HG02852 (cell line): ENCODE data around the gene EME2.
A peak's percentile ranks its signal among the peaks of the same experiment; 100 is the strongest.
"Not testable (repeated sequence)": the region's sequence is repeated elsewhere in the genome, so short reads cannot be mapped to it uniquely, and the experiment has no call there.

Source experiments
- ATAC-seq: cut with Tn5 transposase; IDR thresholded peaks from one replicate; pipeline ENCODE4 v1.9.1; 2021; ENCODE audit warnings: mild to moderate bottlenecking, moderate library complexity; ENCODE audit not compliant: unreplicated experiment

Gene EME2, protein sequence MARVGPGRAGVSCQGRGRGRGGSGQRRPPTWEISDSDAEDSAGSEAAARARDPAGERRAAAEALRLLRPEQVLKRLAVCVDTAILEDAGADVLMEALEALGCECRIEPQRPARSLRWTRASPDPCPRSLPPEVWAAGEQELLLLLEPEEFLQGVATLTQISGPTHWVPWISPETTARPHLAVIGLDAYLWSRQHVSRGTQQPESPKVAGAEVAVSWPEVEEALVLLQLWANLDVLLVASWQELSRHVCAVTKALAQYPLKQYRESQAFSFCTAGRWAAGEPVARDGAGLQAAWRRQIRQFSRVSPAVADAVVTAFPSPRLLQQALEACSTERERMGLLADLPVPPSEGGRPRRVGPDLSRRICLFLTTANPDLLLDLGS

DNA sequence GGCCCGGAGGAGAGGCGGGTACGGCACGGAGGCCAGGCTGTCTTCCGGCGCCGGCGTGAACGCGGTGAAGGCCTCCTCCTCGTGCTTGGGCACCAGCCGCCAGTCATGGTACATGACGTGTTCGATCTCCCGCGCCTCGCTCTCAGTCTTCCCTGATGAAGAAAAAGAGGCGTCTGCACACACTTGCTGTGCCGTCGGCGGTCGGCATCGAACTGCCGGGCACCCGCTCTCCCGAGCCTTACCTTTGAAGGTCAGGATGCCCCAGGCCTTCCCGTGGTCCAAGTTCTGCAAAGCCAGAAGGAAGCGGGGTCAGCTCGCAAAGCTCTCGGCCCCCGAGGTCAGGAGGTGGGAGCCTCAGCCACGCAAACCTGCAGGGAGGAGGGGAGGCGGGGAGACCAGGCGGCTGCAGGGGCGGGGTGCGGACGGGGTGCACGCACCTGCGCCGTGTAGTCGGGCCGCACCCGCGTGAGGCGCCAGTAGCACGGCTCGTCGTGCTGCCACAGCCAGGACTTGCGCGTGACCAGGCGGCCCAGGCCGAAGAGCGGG, at the start of gene EME2:
EME2 (plus strand) TSS at position 449 of the 546 bp plus-strand sequence. CDS start 418 bp downstream, outside the sequence.
- ATAC-seq = peak; percentile 6

DNA sequence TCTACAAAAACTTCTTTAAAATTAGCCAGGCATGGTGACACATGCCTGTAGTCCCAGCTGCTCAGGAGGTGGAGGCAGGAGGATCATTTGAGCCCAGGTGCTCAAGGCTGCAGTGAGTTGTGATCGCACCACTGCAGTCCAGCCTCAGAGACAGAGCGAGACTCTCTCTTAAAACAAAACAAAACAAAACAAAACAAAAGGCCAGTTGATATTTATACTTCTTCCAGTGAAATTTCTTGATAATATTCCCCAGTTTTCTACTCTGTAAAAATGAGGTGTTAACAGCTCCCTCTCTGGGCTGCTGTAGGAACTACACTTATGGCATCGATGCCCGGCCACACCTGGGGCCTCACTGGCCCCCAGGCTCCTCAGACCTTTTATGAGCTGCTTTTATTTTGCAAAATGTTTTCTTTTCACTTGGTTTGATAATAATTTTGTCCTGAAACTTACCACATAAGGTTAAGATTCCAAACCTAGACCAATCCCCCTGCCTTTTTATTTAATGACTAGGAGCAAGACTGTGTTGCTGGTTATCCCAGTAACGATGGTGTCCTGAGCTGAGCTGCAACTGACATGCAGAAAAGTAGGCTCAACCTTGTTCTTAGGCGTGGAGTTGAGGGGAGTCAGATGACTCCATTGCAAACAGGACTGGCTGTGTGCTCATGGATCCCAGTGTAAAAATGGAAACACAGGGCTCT, 49.0 kb upstream of the EME2 start:
- no peak for ATAC-seq

DNA sequence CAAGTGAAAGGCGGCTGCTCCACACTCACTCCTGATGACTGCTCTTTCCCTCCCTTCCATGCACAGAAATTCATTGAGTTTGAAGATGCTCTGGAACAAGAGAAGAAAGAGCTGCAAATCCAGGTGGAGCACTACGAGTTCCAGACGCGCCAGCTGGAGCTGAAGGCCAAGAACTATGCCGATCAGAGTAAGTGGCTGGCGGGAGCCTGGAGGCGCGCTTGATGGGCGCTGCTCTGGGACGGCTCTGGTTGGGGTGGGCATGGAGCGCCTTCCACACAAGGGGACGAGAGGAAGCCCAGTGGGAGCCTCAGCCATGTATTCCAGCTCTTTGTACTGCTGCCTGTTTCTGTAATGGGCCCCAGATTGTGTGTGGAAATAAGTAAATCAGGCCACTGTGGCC, 48.1 kb upstream of the EME2 start:
- ATAC-seq = no peak

DNA sequence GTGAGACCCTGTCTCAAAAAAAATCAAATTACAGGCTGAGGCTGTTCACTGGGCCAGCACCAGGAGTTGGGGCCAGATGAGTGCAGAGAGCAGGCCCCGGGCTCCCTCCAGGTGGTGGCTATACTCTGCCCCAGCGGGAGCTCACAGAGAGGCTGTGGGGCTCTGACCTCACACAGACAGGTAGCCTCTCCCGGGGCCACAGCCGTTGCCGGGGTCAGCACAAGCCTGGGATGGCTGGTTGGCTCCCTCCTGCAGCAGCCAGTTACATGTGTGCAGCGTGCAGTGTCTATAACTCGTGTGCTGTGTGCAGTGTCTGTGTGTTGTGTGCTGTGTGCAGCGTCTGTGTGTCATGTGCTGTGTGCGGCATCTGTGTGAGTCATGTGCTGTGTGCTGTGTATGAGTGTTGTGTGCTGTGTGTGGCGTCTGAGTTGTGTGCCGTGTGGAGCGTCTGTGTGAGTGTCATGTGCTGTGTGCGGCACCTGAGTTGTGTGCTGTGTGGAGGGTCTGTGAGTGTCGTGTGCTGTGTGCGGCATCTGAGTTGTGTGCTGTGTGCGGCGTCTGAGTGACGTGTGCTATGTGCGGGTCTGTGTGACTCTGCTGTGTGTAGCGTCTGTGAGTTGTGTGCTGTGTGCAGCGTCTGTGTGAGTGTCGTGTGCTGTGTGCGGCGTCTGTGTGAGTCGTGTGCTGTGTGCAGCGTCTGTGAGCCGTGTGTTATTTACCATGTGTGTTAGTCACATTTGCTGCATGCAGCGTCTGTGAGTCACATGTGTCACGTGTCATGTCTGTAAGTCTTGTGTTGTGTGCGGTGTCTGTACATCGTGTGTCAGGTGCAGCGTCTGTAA, 45.7 kb upstream of the EME2 start:
- no peak for ATAC-seq

DNA sequence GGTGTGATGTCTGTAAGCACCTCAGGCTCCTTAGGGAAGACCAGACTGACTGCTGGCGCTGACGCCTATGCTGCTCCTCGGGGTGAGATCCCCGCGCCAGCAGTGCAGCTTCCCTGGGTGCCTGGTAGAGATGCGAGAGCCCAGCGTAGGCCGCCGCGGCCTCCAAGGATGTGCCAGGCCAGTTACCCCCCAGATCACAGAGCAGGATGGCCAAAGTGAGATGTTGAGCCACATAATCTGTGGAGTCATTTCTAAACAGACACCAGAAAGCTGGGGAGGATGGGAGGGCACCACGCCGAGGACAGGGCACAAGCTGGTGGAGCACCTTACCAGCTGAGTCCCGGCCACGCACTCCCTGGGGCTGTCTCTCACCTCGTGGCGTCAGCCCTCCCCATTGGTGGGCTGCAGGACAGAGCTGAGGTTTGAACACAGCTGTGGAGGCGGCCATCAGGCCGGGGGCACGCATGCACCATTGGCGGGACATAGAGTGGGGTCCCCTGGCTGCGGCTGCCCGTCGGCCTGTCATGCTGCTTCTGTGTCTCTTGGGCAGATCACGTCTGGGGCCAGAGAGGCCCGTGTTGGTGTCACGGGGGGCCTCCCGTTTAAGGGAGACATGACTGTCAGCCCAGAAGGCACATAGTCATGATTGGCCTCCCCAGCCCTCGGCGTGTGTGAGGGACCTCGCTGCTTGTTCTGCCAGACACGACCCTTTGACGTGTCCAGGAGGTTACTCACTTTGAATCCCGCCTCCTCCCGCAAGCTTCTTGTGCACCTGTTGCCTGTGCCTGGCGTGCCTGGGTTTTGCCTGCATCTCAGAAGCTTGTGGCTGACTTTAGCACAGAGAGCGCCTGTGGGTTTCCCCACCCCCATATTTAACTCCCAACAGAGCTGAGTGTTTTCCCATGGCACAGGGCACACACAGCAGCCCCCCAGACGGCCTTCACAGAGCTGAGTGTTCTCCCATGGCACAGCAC, 44.7 kb upstream of the EME2 start:
- ATAC-seq = no peak

DNA sequence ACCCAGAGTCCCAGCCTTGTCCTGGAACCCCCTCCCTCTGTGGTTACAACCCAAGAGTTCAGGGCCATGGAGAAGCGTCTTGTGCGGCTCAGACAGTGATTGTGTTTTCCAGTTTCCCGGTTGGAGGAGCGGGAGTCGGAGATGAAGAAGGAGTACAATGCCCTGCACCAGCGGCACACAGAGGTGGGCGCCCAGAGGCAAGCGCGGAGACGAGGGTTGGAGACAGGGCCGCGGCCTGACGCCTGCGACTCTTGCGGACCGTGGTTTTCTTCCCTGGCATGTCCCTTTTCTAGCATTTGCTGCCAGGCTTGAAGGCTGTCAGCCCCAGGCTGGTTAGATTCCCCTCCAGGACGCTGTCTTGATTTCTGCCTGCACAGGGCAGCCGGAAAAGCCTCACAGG, 43.6 kb upstream of the EME2 start:
- no peak for ATAC-seq

DNA sequence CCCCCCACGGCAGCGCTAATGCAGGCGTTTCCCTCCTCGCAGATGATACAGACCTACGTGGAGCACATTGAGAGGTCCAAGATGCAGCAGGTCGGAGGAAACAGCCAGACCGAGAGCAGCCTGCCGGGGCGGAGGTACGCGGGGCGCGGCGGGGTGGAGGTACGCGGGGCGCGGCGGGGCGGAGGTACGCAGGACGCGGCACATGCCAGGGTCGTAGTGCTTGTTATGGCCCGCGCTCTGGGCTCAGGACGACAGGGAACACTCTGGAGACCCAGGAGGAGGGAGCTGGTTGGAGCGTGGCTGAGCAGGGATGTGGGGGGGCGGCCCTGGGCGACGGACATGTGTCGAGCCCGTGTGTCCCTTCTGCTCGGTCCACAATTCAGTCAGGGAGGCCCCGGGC, 43.2 kb upstream of the EME2 start:
- no peak for ATAC-seq

DNA sequence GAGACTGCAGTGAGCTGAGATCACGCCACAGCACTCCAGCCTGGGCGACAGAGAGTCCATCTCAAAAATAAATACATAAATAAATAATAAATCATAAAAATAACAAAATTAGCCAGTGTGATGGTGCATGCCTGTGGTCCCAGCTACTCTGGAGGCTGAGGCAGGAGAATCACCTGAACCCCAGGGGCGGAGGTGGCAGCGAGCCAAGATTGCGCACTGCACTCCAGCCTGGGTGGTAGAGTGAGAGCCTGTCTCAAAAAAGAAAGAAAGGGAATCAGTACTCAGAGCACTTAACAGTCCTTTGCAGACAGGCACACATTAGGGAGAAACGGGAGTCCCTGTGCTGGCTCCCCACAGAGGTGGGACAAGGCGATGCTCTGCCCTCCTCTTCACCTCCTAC, 41.5 kb upstream of the EME2 start:
- no peak for ATAC-seq

DNA sequence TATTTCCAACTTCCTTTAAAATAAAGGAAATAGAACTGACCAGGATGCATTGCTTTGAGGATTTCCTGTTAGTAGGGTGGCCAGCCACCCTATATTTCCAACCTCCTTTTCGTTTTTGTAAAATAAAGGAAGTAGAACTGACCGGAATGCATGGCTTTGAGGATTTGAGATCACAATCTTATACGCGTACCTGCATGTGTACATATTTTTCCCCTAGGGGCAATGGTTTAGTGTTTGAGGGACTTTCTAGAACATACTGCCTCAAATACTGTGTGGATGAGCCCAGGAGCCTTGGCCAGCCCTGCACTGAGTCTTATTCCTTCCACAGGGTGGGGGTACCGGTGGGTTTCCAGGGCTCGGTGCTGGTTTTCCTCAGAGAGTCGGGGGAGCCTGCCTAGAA, 41.0 kb upstream of the EME2 start:
- ATAC-seq = no peak

DNA sequence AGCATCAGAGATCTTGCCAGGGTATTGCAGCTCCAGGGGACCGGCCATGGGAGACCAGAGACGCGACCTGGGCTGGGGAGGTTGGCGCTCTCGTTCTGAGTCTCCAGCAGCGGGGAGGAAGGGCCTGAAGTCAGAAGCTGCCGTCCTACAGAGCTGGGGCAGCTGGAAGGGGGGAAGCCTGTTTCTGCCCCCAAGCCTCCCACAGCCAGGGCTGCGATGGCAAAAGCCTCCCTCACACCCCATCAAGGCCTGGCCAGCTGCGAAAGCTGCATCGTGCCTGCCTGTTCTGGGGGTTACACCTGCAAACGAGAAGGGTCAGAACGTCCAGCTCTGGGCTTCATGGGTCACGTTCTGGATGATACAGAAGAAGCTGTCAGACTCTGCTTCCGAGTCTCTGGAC, 40.5 kb upstream of the EME2 start:
- ATAC-seq = no peak

DNA sequence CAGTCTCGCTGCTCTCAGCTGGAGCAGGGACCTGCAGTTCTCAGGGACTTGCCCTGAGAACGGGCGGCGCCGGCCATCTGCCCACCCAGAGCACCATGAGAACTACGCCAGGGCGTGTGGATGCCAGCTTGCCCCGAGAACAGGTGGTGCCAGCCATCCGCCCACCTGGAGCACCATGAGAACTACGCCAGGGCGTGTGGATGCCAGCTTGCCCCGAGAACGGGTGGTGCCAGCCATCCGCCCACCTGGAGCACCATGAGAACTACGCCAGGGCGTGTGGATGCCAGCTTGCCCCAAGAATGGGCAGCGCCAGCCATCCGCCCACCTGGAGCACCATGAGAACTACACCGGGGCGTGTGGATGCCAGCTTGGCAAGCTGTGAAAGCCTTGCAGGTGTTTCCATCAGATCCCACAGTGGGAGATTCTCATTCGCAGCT, 40.0 kb upstream of the EME2 start:
- not testable (repeated sequence) for ATAC-seq

DNA sequence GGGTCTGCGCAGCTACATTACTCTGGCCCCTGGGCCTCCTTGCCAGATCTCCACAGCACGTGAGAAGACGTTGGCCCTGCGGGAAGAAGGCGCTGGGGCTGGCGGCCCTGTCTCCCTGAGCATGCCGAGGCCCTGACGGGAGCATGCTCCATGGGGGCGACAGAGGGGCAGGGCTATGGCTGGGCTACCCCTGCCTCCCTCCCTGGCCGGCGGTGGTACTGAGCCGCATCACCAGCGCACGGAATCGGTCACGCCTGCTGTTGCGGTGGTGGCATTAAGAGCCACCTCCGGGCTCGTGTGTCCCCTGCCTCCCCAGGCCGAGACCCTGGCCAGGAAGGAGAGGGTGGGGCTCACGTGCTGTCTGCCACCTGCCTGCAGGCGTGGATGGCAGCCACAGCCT, 38.5 kb upstream of the EME2 start:
- ATAC-seq = no peak

DNA sequence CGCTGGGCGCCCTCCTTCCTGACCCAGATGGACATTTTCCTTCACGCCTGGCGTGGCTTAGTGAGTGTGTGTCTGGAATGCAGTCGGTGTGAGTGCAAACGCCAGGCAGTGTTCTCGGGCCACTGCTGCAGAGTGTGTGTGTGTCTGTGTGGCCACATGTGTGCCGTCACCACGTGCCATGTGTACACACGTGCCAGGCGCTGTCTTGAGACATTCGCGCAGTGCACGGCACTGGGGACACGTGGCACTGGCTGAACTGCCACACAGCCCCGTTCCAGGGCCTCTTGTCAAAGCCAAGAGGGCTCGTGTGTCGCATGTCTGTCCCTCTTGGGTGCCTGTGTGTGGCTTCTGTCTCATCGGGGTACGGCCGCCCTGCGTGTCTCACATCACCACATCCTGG, 37.8 kb upstream of the EME2 start:
- no peak for ATAC-seq

DNA sequence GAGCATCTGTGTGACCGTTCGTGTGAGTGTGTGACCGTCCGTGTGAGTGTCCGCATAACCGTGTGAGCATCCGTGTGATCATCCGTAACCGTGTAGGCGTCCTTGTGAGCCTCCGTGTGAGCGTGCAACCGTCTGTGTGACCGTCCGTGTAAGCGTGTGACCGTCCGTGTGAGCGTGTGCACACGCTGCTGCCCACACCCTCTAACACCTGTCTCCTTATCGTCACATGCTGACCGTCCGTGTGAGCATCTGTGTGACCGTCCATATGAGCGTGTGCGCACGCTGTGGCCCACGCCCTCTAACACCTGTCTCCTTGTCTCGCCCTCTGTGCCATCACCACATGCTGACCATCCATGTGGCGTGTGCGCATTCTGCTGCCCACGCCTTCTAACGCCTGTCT, 32.4 kb upstream of the EME2 start:
- no peak for ATAC-seq

DNA sequence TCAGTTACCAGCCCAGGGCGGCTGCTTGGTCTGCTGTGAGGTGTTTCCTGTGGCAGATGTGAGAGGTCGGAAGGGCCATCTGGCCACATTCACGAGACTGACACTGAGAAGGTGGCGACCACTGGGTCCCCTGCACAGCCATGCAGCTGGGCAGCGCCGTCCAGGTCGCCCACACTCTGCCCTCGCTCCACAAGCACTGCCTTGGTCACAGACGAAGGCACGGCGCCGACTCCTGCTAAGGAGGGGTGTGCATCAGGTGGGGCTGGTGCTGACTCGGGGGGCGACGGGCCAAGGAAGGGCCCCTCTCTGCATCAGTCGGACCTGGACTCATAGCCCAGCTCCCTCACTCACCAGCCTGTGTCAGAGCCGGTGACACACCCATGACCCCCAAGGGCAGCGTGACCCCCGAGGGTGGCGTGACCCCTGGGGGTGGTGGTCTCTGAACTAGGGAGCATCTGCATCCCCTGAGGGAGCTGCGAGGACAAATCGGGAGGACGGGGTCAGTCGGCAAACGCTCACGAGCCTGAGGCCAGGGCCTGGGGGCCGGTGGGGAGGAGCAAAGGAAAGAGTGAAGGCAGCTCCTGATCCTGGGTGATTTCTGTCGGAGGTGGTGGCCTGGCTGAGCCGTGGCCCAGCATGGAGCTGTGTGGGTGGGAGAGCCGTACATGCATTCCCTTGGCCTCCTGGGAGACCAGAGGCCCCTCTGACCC, 31.7 kb upstream of the EME2 start:
- ATAC-seq = no peak

DNA sequence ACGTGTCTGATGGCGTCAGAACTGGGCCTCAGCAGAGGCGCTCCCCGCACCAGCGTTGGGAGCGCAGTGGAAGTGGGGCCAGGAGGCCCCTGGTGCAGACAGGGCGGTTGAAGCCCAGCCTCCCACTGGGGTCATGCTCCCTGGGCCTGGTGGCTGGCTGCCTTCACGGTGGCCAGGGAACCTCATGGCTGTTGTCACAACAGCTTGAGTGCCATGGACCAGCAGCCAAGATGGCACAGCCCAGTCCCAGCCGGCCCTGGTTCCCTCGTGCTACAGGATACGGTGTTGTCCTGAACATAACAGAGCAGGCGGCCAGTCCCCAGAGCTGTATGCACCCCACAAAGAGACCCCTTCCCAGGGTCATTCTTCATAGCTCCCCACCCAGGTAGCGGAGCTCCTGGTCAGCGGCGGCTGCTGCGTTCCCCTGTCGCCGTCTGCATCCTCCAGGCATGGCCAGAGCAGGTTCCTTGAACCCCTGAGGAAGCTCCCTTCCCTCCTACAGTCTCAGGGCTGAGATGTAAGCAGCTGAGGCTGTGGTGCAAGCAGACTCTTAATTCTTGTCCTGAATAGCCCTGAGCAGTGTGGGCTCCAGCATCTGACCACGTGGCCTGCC, 31.0 kb upstream of the EME2 start:
- no peak for ATAC-seq

DNA sequence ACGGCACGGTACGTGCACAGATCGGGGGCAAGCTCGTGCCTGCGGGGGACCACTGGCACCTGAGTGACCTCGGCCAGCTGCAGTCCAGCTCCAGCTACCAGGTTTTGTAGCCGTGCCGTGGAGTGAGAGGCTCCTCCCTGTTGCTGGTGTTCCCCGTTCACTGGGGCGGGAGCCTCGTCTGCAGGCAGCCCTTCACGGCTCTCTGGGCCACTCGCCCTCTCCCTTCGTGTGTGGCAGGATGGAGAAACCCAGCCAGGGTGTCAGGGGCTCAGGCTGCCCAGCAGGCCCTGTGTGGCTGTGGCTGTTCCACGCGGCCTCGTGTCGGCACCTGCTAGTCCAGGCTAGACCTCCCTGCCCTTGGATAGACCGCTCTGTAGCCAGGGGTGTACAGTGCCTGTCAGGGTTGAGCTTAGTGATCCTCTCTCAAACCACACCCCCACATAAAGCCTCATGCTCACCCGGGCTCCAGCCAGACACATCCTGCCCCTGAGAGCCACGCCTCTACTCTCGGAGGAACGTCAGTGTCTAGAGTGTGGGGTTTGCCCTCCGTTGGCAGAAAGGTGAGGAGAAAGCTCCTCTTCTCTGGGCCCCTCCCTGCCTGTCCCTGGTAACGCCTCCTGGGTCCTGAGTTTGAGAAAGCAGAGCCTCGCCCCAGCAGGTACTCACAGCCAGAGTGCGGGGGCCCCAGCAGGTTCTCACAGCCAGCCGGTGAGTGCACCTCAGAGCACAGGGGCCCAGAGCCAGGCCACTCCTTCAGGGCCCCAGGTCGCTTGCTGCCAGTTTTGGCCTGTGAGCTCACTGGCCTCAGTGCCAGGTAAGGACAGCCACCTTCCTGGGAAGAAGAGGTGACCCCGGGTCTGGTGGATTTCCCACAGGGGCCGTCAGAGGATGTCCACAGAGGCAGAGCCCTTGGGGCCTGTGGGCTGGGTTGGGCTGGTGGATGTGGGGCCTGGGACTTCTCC, 29.0 kb upstream of the EME2 start:
- ATAC-seq = no peak

DNA sequence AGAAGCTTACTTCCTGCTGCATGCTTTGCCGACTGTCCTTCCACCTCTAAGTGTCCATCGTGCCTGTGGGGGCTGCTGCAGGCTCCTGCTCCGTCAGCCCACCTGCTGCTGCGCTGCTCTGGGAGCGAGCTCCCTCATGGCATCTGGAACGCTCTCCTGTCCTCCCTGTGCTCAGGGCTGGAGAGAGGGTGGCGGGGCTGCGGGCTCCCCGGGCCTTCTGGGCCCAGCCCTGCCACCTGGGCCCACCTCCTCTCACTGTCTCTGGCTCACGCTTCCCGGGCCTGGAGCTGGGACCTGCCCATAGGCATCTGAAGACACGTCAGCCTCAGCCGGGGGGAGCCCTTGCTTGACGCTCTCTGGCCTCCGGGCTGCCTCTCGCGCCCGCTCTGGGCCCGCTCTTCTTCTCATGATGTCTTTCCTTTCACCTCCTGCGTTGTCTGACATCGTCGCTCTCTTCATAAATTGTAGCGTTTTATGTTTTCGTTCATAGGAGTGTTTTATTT, 28.2 kb upstream of the EME2 start:
- ATAC-seq = no peak
